Prostate gland (tissue), 2 donors: ENCODE data around the gene DGKB.

ENCODE experiments used
- POLR2A ChIP-seq: fragments of 450-650 bp; IDR thresholded peaks from one replicate; pipeline ENCODE4 v1.6.1; 2016; ENCODE audit warnings: antibody characterized with exemption, mild to moderate bottlenecking
- TF ChIP-seq, protein P1 (sequence below), 4 experiments: fragments of 200-600 bp in 2 of 4; fragments of 450-650 bp in 2 of 4; sonication (generic) in 2 of 4; IDR thresholded peaks; 1 replicate in 3 of 4; 2 replicates in 1 of 4; pipeline ENCODE4 v1.5.1; 2016 to 2019; ENCODE audit warnings: antibody characterized with exemption in 4 of 4, mild to moderate bottlenecking in 2 of 4, moderate library complexity in 2 of 4

- TF ChIP-seq, protein P1, sequence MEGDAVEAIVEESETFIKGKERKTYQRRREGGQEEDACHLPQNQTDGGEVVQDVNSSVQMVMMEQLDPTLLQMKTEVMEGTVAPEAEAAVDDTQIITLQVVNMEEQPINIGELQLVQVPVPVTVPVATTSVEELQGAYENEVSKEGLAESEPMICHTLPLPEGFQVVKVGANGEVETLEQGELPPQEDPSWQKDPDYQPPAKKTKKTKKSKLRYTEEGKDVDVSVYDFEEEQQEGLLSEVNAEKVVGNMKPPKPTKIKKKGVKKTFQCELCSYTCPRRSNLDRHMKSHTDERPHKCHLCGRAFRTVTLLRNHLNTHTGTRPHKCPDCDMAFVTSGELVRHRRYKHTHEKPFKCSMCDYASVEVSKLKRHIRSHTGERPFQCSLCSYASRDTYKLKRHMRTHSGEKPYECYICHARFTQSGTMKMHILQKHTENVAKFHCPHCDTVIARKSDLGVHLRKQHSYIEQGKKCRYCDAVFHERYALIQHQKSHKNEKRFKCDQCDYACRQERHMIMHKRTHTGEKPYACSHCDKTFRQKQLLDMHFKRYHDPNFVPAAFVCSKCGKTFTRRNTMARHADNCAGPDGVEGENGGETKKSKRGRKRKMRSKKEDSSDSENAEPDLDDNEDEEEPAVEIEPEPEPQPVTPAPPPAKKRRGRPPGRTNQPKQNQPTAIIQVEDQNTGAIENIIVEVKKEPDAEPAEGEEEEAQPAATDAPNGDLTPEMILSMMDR (IDR thresholded peaks at IDR 0.05) = no peak
- no peak for TF ChIP-seq POLR2A
These were observed 724.7 kb downstream of the DGKB start for GRCh38 chr7:14177876-14178275.
